Liver (tissue), 9 donors: ENCODE measurements around the gene SNUPN. TPM values are rescaled to one million over a fixed set of nuclear protein-coding genes. Genes with fewer than 3 reads are reported as not detected.

Experiments
- DNase-seq: peaks from one replicate; pipeline ENCODE4 v3.0.0-alpha.2; 2017; ENCODE audit warnings: low spot score
- H3K27ac ChIP-seq, 2 donors: one replicate each; pipeline ENCODE4 v1.7.0; 2013; ENCODE audit warnings: inconsistent platforms in 2 of 2, low read length in 2 of 2, control low read depth in 1 of 2, low read depth in 1 of 2, mild to moderate bottlenecking in 1 of 2
- H3K27me3 ChIP-seq, 4 donors: one replicate each; pipeline versions ENCODE4 v1.6.1 to v1.7.0; 2013; ENCODE audit warnings: low read length in 3 of 4, inconsistent platforms in 1 of 4, mild to moderate bottlenecking in 1 of 4, moderate library complexity in 1 of 4; ENCODE audit not compliant: control insufficient read depth in 4 of 4, insufficient read depth in 4 of 4
- H3K36me3 ChIP-seq, 4 donors: one replicate each; pipeline versions ENCODE4 v1.6.1 to v1.7.0; 2013; ENCODE audit warnings: low read length in 3 of 4, mild to moderate bottlenecking in 3 of 4, low read depth in 1 of 4, moderate library complexity in 1 of 4; ENCODE audit not compliant: control insufficient read depth in 4 of 4, insufficient read depth in 3 of 4
- H3K4me1 ChIP-seq, 4 donors: one replicate each; pipeline versions ENCODE4 v1.6.1 to v1.7.0; 2013; ENCODE audit warnings: low read length in 3 of 4, mild to moderate bottlenecking in 3 of 4, moderate library complexity in 1 of 4; ENCODE audit not compliant: control insufficient read depth in 4 of 4, insufficient read depth in 4 of 4
- H3K4me3 ChIP-seq, 3 donors: one replicate each; pipeline versions ENCODE4 v1.6.1 to v1.7.0; 2013; ENCODE audit warnings: low read length in 3 of 3, control low read depth in 1 of 3, low read depth in 1 of 3, mild to moderate bottlenecking in 1 of 3
- H3K9ac ChIP-seq, 2 donors: one replicate each; pipeline ENCODE4 v1.7.0; 2013; ENCODE audit warnings: low read length in 2 of 2, mild to moderate bottlenecking in 2 of 2, moderate library complexity in 2 of 2, control low read depth in 1 of 2, low read depth in 1 of 2
- H3K9me3 ChIP-seq, 4 donors: one replicate each; pipeline versions ENCODE4 v1.6.1 to v1.7.0; 2013; ENCODE audit warnings: low read length in 3 of 4; ENCODE audit not compliant: control insufficient read depth in 4 of 4
- EGR1 ChIP-seq, 2 donors: IDR thresholded peaks; 2 replicates each; pipeline ENCODE4 v1.6.1; 2016 to 2018; ENCODE audit warnings: antibody characterized with exemption in 2 of 2, low read depth in 2 of 2
- FOXA1 ChIP-seq: IDR thresholded peaks from 2 replicates; pipeline ENCODE4 v1.6.1; 2016; ENCODE audit warnings: antibody characterized with exemption
- GABPA ChIP-seq, 2 donors: IDR thresholded peaks in 1 of 2; conservative IDR thresholded peaks in 1 of 2; 2 replicates each; pipeline ENCODE4 v1.6.1; 2016; ENCODE audit warnings: antibody characterized with exemption in 2 of 2, mild to moderate bottlenecking in 1 of 2, moderate library complexity in 1 of 2
- HNF4A ChIP-seq, 2 donors: conservative IDR thresholded peaks; 2 replicates each; pipeline ENCODE4 v1.6.1; 2016; ENCODE audit warnings: antibody characterized with exemption in 2 of 2, mild to moderate bottlenecking in 2 of 2
- HNF4G ChIP-seq: IDR thresholded peaks from 2 replicates; pipeline ENCODE4 v1.6.1; 2016; ENCODE audit warnings: antibody characterized with exemption
- JUND ChIP-seq, 2 donors: IDR thresholded peaks; 2 replicates each; pipeline ENCODE4 v1.6.1; 2016; ENCODE audit warnings: antibody characterized with exemption in 2 of 2
- NR2F2 ChIP-seq: IDR thresholded peaks from 2 replicates; pipeline ENCODE4 v1.6.1; 2016; ENCODE audit warnings: antibody characterized with exemption
- RAD21 ChIP-seq, 2 donors: IDR thresholded peaks; 2 replicates each; pipeline ENCODE4 v1.6.1; 2016; ENCODE audit warnings: antibody characterized with exemption in 2 of 2, mild to moderate bottlenecking in 2 of 2
- RXRA ChIP-seq, 2 donors: IDR thresholded peaks; 2 replicates each; pipeline ENCODE4 v1.6.1; 2017 to 2018; ENCODE audit warnings: antibody characterized with exemption in 2 of 2, mild to moderate bottlenecking in 1 of 2
- SP1 ChIP-seq: IDR thresholded peaks from 2 replicates; pipeline ENCODE4 v1.6.1; 2018; ENCODE audit warnings: antibody characterized with exemption, mild to moderate bottlenecking
- TAF1 ChIP-seq: conservative IDR thresholded peaks from 2 replicates; pipeline ENCODE4 v1.6.1; 2016; ENCODE audit warnings: antibody characterized with exemption, mild to moderate bottlenecking
- YY1 ChIP-seq: IDR thresholded peaks from 2 replicates; pipeline ENCODE4 v1.6.1; 2016; ENCODE audit warnings: antibody characterized with exemption, mild to moderate bottlenecking
- WGBS: extraction: QIAGEN DNeasy Blood & Tissue Kit; methylation state at CpG from one replicate; pipeline ENCODE4 v1.1.7; 2013; 5-methylcytosine and 5-hydroxymethylcytosine counted together
- polyA plus RNA-seq, 2 donors: library from polyadenylated mRNA; stranded (reverse) in 1 of 2; unstranded in 1 of 2; fragments of 200-250 nt in 1 of 2; fragments of >200 nt in 1 of 2; fragmentation: Nextera tagmentation in 1 of 2; extraction: Ambion mirVana in 1 of 2; gene quantifications; one replicate each; pipeline versions ENCODE4 v1.2.1 to v1.2.3, GENCODE V29; 2013 to 2015
- total RNA-seq, 2 donors: library from RNA; depleted of rRNA; stranded (reverse); fragments of >200 nt; gene quantifications; one replicate each; pipeline ENCODE4 v1.2.3, GENCODE V29; 2014
- TF ChIP-seq, protein P1 (sequence below): fragments of 150-350 bp; IDR thresholded peaks from 2 replicates; pipeline ENCODE4 v1.5.1; 2017; ENCODE audit warnings: improper control_type of control experiment, low read depth, low read length; ENCODE audit not compliant: missing input control
- TF ChIP-seq, protein P2 (sequence below): IDR thresholded peaks from 2 replicates; pipeline ENCODE4 v1.6.1; 2016; ENCODE audit warnings: antibody characterized with exemption
- TF ChIP-seq, protein P3 (sequence below): IDR thresholded peaks from 2 replicates; pipeline ENCODE4 v1.6.1; 2016; ENCODE audit warnings: antibody characterized with exemption, mild to moderate bottlenecking
- TF ChIP-seq, protein P4 (sequence below): IDR thresholded peaks from 2 replicates; pipeline ENCODE4 v1.6.1; 2016; ENCODE audit warnings: antibody characterized with exemption
- donor health status: healthy.
- donor health status: healthy.
- donor health status: healthy.
- donor health status: healthy.
- donor health status: healthy.

The SNUPN gene
- total and polyA plus RNA-seq, 4 donors: 7.8 to 13.2 (median 12.1) TPM

DNA sequence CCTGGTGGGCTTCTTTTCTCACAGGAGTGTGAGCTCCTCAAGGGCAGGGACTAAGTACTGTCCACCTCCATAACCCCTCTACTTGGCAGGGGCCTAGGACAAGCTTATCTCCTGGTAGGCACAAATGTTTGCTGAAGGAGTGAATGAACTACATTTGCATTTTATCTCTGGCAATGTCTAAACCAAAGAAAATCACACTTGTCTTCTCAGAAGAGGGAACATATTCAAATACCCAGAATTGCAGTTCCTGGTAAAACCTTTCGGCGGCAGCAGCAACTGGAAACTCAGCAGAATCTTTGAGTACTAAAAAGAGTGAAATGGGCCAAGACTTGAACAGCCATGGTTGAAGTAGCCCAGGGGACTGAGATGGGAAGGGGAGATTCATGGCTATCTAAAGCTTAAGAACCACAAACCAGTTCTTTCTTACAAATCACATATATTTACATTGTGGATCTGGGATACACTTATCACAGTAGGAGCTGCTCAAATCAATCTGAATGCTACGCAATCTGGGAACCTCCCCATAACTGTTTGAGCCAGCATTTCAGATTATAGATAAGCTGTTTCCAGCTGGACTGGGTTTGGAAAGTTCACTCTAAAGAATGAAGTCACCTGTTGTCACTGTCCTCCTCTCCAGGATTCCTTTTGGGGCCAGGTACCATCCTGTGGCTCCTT, 27.7 kb downstream of the SNUPN start:
- Histone ChIP-seq H3K27ac (peak overlapping the region; percentile 51 to 64), H3K36me3 (peaks cover 2 to 14% (median 10%) of the 10 kb centered on the region in 4 donors), H3K9me3 (no peaks in the 10 kb centered on the region), H3K9ac (no peak overlapping the region), H3K4me1 (peaks cover 5 to 29% (median 20%) of the 10 kb centered on the region in 4 donors), H3K4me3 (no peak overlapping the region), H3K27me3 (no peaks in the 10 kb centered on the region)
- 25% methylated on average over 3 of the region's 3 CpGs for WGBS
- TF ChIP-seq, protein P1, sequence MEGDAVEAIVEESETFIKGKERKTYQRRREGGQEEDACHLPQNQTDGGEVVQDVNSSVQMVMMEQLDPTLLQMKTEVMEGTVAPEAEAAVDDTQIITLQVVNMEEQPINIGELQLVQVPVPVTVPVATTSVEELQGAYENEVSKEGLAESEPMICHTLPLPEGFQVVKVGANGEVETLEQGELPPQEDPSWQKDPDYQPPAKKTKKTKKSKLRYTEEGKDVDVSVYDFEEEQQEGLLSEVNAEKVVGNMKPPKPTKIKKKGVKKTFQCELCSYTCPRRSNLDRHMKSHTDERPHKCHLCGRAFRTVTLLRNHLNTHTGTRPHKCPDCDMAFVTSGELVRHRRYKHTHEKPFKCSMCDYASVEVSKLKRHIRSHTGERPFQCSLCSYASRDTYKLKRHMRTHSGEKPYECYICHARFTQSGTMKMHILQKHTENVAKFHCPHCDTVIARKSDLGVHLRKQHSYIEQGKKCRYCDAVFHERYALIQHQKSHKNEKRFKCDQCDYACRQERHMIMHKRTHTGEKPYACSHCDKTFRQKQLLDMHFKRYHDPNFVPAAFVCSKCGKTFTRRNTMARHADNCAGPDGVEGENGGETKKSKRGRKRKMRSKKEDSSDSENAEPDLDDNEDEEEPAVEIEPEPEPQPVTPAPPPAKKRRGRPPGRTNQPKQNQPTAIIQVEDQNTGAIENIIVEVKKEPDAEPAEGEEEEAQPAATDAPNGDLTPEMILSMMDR: peak; percentile 36
- TF ChIP-seq RAD21 (IDR thresholded peaks at IDR 0.05) (peak; percentile 64 to 75), HNF4A (conservative IDR thresholded peaks at IDR 0.05) (peak; percentile 50 to 54), JUND (IDR thresholded peaks at IDR 0.05) (peak in 1 of 2 donors; percentile 56), YY1 (peak; percentile 28), HNF4G (no peak), RXRA (IDR thresholded peaks at IDR 0.05) (peak in 1 of 2 donors; percentile 59), SP1 (no peak)
- TF ChIP-seq, protein P2, sequence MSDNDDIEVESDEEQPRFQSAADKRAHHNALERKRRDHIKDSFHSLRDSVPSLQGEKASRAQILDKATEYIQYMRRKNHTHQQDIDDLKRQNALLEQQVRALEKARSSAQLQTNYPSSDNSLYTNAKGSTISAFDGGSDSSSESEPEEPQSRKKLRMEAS: no peak
- DNase-seq: no peak

DNA sequence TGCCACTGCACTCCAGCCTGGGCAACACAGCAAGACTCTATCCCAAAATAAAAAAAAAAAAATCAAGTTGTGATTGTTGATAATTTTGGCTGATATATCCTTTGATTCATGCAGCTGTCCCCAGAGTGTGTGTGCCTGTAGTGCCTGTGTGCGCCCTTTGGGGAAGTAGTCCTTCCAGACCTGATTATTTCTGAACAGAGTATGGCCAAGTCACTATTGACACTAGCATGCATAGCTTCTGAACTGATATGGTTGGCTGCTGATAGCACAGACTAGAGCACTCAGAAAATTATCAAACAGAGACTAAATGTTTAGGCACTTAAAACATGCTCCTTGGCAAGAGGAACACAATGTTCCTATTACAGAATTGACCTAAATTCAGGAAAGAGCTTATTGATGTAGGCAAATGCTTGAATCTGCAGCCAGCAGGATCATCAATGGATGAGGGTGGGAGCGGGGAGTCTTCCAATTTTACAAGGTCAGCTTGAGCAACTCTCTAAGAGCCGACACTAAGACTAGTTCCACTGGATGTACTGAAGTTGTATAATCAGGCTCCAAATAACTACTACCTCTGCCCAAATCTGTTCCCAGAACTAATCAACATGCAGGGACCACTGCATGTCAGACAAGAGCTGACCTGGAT, 28.7 kb downstream of the SNUPN start:
- DNase-seq: no peak
- H3K9me3 ChIP-seq: no peaks in the 10 kb centered on the region
- H3K4me1 ChIP-seq: peaks cover 5 to 29% (median 20%) of the 10 kb centered on the region in 4 donors
- H3K27ac ChIP-seq: peak overlapping the region; percentile 43 to 64
- H3K9ac ChIP-seq: no peak overlapping the region
- TF ChIP-seq RXRA (IDR thresholded peaks at IDR 0.05): no peak
- TF ChIP-seq NR2F2: no peak
- no peak for TF ChIP-seq RAD21 (IDR thresholded peaks at IDR 0.05)
- H3K36me3 ChIP-seq: peaks cover 2 to 15% (median 10%) of the 10 kb centered on the region in 4 donors
- WGBS: 51% methylated on average over 3 of the region's 3 CpGs
- no peak overlapping the region for H3K4me3 ChIP-seq
- no peaks in the 10 kb centered on the region for H3K27me3 ChIP-seq

DNA sequence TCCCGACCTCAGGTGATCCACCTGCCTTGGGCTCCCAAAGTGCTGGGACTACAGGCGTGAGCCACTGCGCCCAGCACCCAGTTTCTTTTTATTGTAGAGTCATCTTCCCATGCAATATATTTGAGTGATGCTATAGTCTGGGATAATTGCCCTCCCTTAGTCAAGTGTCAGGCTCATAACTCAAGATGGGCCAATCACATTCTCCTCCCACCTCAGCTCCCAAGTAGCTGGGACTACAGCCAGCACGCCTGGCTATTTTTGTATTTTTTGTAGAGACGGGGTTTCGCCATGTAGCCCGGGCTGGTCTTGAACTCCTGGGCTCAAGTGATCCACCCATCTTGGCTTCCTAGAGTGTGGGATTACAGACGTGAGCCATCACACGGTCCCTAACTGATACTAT, 31.2 kb downstream of the SNUPN start:
- Histone ChIP-seq H3K9ac (no peak overlapping the region), H3K9me3 (no peaks in the 10 kb centered on the region), H3K36me3 (peaks cover 0 to 12% (median 2%) of the 10 kb centered on the region in 4 donors), H3K4me3 (no peak overlapping the region), H3K27ac (no peak overlapping the region), H3K27me3 (no peaks in the 10 kb centered on the region), H3K4me1 (peaks cover 5 to 28% (median 20%) of the 10 kb centered on the region in 4 donors)
- no peak for DNase-seq
- 90% methylated on average over 9 of the region's 9 CpGs for WGBS
- no peak for TF ChIP-seq RAD21 (IDR thresholded peaks at IDR 0.05)
- TF ChIP-seq RXRA (IDR thresholded peaks at IDR 0.05): no peak
- TF ChIP-seq, protein P3, sequence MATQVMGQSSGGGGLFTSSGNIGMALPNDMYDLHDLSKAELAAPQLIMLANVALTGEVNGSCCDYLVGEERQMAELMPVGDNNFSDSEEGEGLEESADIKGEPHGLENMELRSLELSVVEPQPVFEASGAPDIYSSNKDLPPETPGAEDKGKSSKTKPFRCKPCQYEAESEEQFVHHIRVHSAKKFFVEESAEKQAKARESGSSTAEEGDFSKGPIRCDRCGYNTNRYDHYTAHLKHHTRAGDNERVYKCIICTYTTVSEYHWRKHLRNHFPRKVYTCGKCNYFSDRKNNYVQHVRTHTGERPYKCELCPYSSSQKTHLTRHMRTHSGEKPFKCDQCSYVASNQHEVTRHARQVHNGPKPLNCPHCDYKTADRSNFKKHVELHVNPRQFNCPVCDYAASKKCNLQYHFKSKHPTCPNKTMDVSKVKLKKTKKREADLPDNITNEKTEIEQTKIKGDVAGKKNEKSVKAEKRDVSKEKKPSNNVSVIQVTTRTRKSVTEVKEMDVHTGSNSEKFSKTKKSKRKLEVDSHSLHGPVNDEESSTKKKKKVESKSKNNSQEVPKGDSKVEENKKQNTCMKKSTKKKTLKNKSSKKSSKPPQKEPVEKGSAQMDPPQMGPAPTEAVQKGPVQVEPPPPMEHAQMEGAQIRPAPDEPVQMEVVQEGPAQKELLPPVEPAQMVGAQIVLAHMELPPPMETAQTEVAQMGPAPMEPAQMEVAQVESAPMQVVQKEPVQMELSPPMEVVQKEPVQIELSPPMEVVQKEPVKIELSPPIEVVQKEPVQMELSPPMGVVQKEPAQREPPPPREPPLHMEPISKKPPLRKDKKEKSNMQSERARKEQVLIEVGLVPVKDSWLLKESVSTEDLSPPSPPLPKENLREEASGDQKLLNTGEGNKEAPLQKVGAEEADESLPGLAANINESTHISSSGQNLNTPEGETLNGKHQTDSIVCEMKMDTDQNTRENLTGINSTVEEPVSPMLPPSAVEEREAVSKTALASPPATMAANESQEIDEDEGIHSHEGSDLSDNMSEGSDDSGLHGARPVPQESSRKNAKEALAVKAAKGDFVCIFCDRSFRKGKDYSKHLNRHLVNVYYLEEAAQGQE: no peak
- TF ChIP-seq HNF4G: no peak
- TF ChIP-seq EGR1 (IDR thresholded peaks at IDR 0.05; ENCODE audit: low read depth in 2 of 2): no peak
- TF ChIP-seq, protein P1: no peak
- TF ChIP-seq, protein P4, sequence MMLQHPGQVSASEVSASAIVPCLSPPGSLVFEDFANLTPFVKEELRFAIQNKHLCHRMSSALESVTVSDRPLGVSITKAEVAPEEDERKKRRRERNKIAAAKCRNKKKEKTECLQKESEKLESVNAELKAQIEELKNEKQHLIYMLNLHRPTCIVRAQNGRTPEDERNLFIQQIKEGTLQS: no peak
- TF ChIP-seq GABPA (IDR thresholded peaks at IDR 0.05 in 1 of 2, conservative IDR thresholded peaks at IDR 0.05 in 1 of 2): no peak
- TF ChIP-seq JUND (IDR thresholded peaks at IDR 0.05): no peak
- TF ChIP-seq TAF1: no peak
- no peak for TF ChIP-seq FOXA1
